GM12878 (cell line): ENCODE measurements around the gene BRWD1. TPM values are rescaled to one million over a fixed set of nuclear protein-coding genes. Genes with fewer than 3 reads are reported as not detected.
A peak's percentile ranks its signal among the peaks of the same experiment; 100 is the strongest.

Experiments
- ATAC-seq: fragments of 200-7000 bp; cut with Tn5 transposase; 3 replicates; pipeline ENCODE4 v1.9.1; 2020; ENCODE audit warnings: mild to moderate bottlenecking, moderate library complexity
- BruUV-seq: library from RNA; stranded (reverse); fragments of 400-500 nt; replicated peaks from 2 replicates; lab custom pipeline; 2021; lab: Mats Ljungman, UMichigan
- CTCF ChIA-PET: fragments of 300-600 bp; sonication (Branson Sonifier 250); formaldehyde crosslinking; extraction: SDS; loops from one replicate; lab custom pipeline; 2021; ENCODE audit warnings: inconsistent platforms; lab: Yijun Ruan, JAX
- POLR2A ChIA-PET: fragments of 350-600 bp; formaldehyde crosslinking; extraction: SDS; loops from one replicate; lab custom pipeline; 2021; ENCODE audit warnings: inconsistent platforms; lab: Charles Lee
- RAD21 ChIA-PET: fragments of 300-600 bp; sonication (Branson Sonifier 250); formaldehyde crosslinking; loops from one replicate; lab custom pipeline; 2023; ENCODE audit warnings: antibody characterized with exemption; ENCODE audit not compliant: unreplicated experiment; lab: Charles Lee
- SMC1A ChIA-PET: fragments of 300-600 bp; sonication (Branson Sonifier 250); formaldehyde crosslinking; loops from one replicate; lab custom pipeline; 2023; ENCODE audit not compliant: unreplicated experiment, uncharacterized antibody; lab: Charles Lee
- DNase-seq: peaks from one replicate; pipeline ENCODE4 v3.0.0-alpha.2; 2011; ENCODE audit warnings: low read depth, low spot score
- FAIRE-seq: peaks from 3 replicates; lab custom pipeline; 2011; peaks lifted over from hg19 to GRCh38; lab: Jason Lieb, UNC
- H2AFZ ChIP-seq: 2 replicates; pipeline ENCODE4 v1.6.0; 2011; ENCODE audit warnings: low read depth, low read length, control low read depth; ENCODE audit not compliant: control insufficient read depth
- H3K27ac ChIP-seq: 2 replicates; pipeline ENCODE4 v1.5.1; 2011; ENCODE audit warnings: control low read depth; ENCODE audit not compliant: control insufficient read depth, insufficient read depth
- H3K27me3 ChIP-seq, 2 experiments: replicated peaks in 1 of 2; 2 replicates each; pipeline versions ENCODE4 v1.6.0 to v1.6.1; 2011; ENCODE audit warnings: low read length in 1 of 2; ENCODE audit not compliant: control insufficient read depth in 2 of 2, insufficient read depth in 2 of 2
- H3K36me3 ChIP-seq, 2 experiments: 2 replicates each; pipeline ENCODE4 v1.5.1; 2011; ENCODE audit warnings: low read length in 1 of 2; ENCODE audit not compliant: control insufficient read depth in 2 of 2, insufficient read depth in 2 of 2
- H3K4me1 ChIP-seq: 2 replicates; pipeline ENCODE4 v1.6.1; 2011; ENCODE audit warnings: mild to moderate bottlenecking, low read length, moderate library complexity, mixed read lengths; ENCODE audit not compliant: control insufficient read depth, insufficient read depth
- H3K4me2 ChIP-seq: 2 replicates; pipeline ENCODE4 v1.6.0; 2011; ENCODE audit warnings: control low read depth; ENCODE audit not compliant: control insufficient read depth, insufficient read depth
- H3K4me3 ChIP-seq: fragments of 200-600 bp; sonication (generic); 2 replicates; pipeline ENCODE4 v1.5.1; 2016
- H3K79me2 ChIP-seq: 2 replicates; pipeline ENCODE4 v1.6.0; 2011; ENCODE audit warnings: low read length; ENCODE audit not compliant: control insufficient read depth, insufficient read depth
- H3K9ac ChIP-seq: 2 replicates; pipeline ENCODE4 v1.8.0; 2011; ENCODE audit warnings: low read length, control low read depth, mixed read lengths; ENCODE audit not compliant: control insufficient read depth, insufficient read depth
- H3K9me3 ChIP-seq: replicated peaks from 3 replicates; pipeline ENCODE4 v1.5.1; 2011; ENCODE audit warnings: mild to moderate bottlenecking, low read length; ENCODE audit not compliant: control insufficient read depth, insufficient read depth
- H4K20me1 ChIP-seq: 2 replicates; pipeline ENCODE4 v1.6.0; 2011; ENCODE audit not compliant: control insufficient read depth, insufficient read depth
- BHLHE40 ChIP-seq, 2 experiments: fragments of 450-650 bp in 1 of 2; IDR thresholded peaks; 2 replicates each; pipeline ENCODE4 v1.6.1; 2011 to 2017; ENCODE audit warnings: low read depth in 2 of 2, borderline replicate concordance in 1 of 2, improper control_type of control experiment in 1 of 2, low read length in 1 of 2, mild to moderate bottlenecking in 1 of 2
- PML ChIP-seq: IDR thresholded peaks from 2 replicates; pipeline ENCODE4 v1.6.1; 2012; ENCODE audit warnings: low read length, inconsistent platforms
- REST ChIP-seq: IDR thresholded peaks from 2 replicates; pipeline ENCODE4 v1.6.1; 2012; ENCODE audit warnings: mild to moderate bottlenecking, low read depth, low read length
- TAF1 ChIP-seq: IDR thresholded peaks from 2 replicates; pipeline ENCODE4 v1.6.1; 2011; ENCODE audit warnings: mild to moderate bottlenecking, low read depth, low read length, borderline replicate concordance
- WGBS: methylation state at CpG from one replicate; pipeline ENCODE4 v1.1.6; 2016; ENCODE audit warnings: low lambda C conversion rate; ENCODE audit not compliant: insufficient replicate concordance, insufficient coverage; ENCODE audit errors: missing lambda C conversion rate; 5-methylcytosine and 5-hydroxymethylcytosine counted together
- in situ Hi-C: fragments of 300-500 bp; cut with MboI; formaldehyde crosslinking; loops from 9 replicates; pipeline ENCODE4 v1.14.3; 2018; ENCODE audit warnings: mixed read lengths
- intact Hi-C: fragments of 100-400 bp; cut with micrococcal nuclease; formaldehyde crosslinking; loops from one replicate; pipeline ENCODE4 v1.14.2; 2022; ENCODE audit not compliant: unreplicated experiment
- polyA plus RNA-seq, 11 experiments: library from polyadenylated mRNA; depleted of rRNA in 4 of 11; unstranded in 6 of 11; stranded (reverse) in 5 of 11; fragments of >200 nt; fragmentation: Nextera tagmentation in 4 of 11; fragmentation: Illumina TruSeq in 1 of 11; extraction: Ambion mirVana in 4 of 11; extraction: Trizol in 1 of 11; gene quantifications; 1 replicate in 1 of 11; 2 replicates in 10 of 11; pipeline versions ENCODE4 v1.2.1 to v1.2.3, GENCODE V29; 2011 to 2016; ENCODE audit warnings: inconsistent platforms in 2 of 11, missing spikeins in 2 of 11, low read depth in 1 of 11
- total RNA-seq, 4 experiments: library from RNA; depleted of rRNA in 3 of 4; stranded (reverse); fragments of >200 nt in 3 of 4; fragmentation: Illumina TruSeq in 1 of 4; extraction: Trizol in 1 of 4; gene quantifications; 2 replicates each; pipeline versions ENCODE4 v1.2.1 to v1.2.3, GENCODE V29; 2013 to 2021

Gene BRWD1
- total and polyA plus RNA-seq, 10 of the 15 experiments (the other 5 are each of a cell fraction or from before 2014, with no cell fraction given), result 3.1 to 19.0 (median 13.5) TPM

DNA sequence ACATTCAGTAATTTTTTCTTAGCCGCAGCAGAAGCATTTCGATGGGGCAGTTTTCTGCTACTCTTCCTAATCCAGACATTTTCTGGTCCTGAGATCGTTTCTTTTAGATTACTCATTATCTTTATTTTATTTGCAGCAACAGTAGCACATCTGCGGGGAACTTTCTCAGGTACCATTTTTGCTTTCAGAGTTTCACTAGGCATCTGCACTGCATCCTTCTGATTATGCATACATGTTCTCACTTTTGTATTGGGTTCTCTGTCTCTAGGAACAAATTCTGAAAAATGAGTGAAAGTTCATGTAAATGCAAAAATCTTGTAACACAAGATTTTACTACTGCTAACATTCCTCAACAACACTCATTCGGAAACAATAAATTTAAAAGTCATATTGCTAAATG lies 126.3 kb downstream of the BRWD1 start:
- 31% methylated on average over 5 of the region's 5 CpGs for WGBS
- no peak for ATAC-seq
- no peak for DNase-seq
- Histone ChIP-seq H2AFZ (no peak overlapping the region), H3K4me3 (0 out of 2 replicates have a peak overlapping the region, but pooled peaks have one; percentile 35), H4K20me1 (no peaks in the 10 kb centered on the region), H3K9ac (no peak overlapping the region), H3K4me1 (peaks cover 45% of the 10 kb centered on the region), H3K4me2 (peak overlapping the region; percentile 78), H3K36me3 (no peaks in the 10 kb centered on the region), H3K27me3 (no peaks in the 10 kb centered on the region), H3K27ac (no peak overlapping the region; the same call in 1 of the 2 replicates), H3K9me3 (no peaks in the 10 kb centered on the region), H3K79me2 (peaks cover 21% of the 10 kb centered on the region)
- SMC1A ChIA-PET, result interaction anchor here (0.7 to 1.6 kb wide), 3 partner anchors 11 to 450 kb away, joined by 3 to 4 read pairs (median 3); no protein-coding TSS in a partner anchor
- CTCF ChIA-PET, result interaction anchor here (1.8 to 2.1 kb wide), 2 partner anchors 200 to 254 kb away, joined by 4 to 6 read pairs; no protein-coding TSS in a partner anchor
- intact Hi-C loops, result loop anchor here (10.0 kb wide), 1 partner anchor 258 kb away; the partner anchor contains the start of gene LCA5L
- peak; percentile 13 for FAIRE-seq
- BruUV-seq, result no TSS peak
- in situ Hi-C loops, result no loop called here
- POLR2A ChIA-PET, result no interaction called here
- TF ChIP-seq PML (no peak), TAF1 (no peak), BHLHE40 (IDR thresholded peaks at IDR 0.05; ENCODE audit: borderline replicate concordance in 1 of 2, low read depth in 2 of 2, low read length in 1 of 2) (no peak), REST (no peak)
- TF ChIP-seq, all 136 proteins: peak for 0
- RAD21 ChIA-PET, result interaction anchor here (2.2 kb wide), 1 partner anchor 200 kb away, joined by 8 read pairs; no protein-coding TSS in a partner anchor
